Ovary (tissue), 9 donors: ENCODE results near the gene PCNT. TPM values are rescaled to one million over a fixed set of nuclear protein-coding genes. Genes with fewer than 3 reads are reported as not detected.

Experiments
- DNase-seq, 5 donors: peaks; one replicate each; pipeline ENCODE4 v3.0.0-alpha.2; 2019 to 2020
- H3K27ac ChIP-seq, 2 donors: fragments of 200-600 bp; one replicate each; pipeline versions ENCODE4 v1.5.1 to v1.8.0; 2019 to 2022
- H3K27me3 ChIP-seq: fragments of 200-600 bp; one replicate; pipeline ENCODE4 v1.8.0; 2022
- H3K36me3 ChIP-seq: fragments of 200-600 bp; sonication (generic); one replicate; pipeline ENCODE4 v1.5.1; 2019
- H3K4me1 ChIP-seq: one replicate; pipeline ENCODE4 v1.8.1; 2013; ENCODE audit warnings: mild to moderate bottlenecking, moderate library complexity; ENCODE audit not compliant: insufficient read depth
- H3K4me3 ChIP-seq: fragments of 200-600 bp; sonication (generic); one replicate; pipeline ENCODE4 v1.5.1; 2017
- H3K9me3 ChIP-seq, 2 donors: fragments of 200-600 bp in 1 of 2; sonication (generic) in 1 of 2; one replicate each; pipeline versions ENCODE4 v1.5.1 to v1.8.1; 2013 to 2019; ENCODE audit warnings: mild to moderate bottlenecking in 1 of 2, moderate library complexity in 1 of 2
- EP300 ChIP-seq: sonication (generic); formaldehyde crosslinking; IDR thresholded peaks from one replicate; pipeline ENCODE4 v1.6.1; 2017; ENCODE audit warnings: antibody characterized with exemption
- POLR2A ChIP-seq: fragments of 450-650 bp; IDR thresholded peaks from one replicate; pipeline ENCODE4 v1.6.1; 2017; ENCODE audit warnings: antibody characterized with exemption, mild to moderate bottlenecking, moderate library complexity
- WGBS, 3 donors: extraction: QIAGEN DNeasy Blood & Tissue Kit in 1 of 3; methylation state at CpG; one replicate each; pipeline versions ENCODE4 v1.1.5 to v1.1.7; 2013 to 2017; 5-methylcytosine and 5-hydroxymethylcytosine counted together
- intact Hi-C, 4 donors: fragments of 100-400 bp; cut with DNase I; formaldehyde crosslinking; loops; one replicate each; pipeline versions ENCODE4 v1.11.0 to v1.15.1; 2022 to 2023
- polyA plus RNA-seq, 2 donors: library from polyadenylated mRNA; stranded (reverse); fragments of 200-250 nt in 1 of 2; fragments of 350-450 nt in 1 of 2; fragmentation: Illumina TruSeq in 1 of 2; extraction: RNeasy Lipid Tissue Mini Kit (QIAGEN cat#74804) in 1 of 2; gene quantifications; one replicate each; pipeline ENCODE4 v1.2.3, GENCODE V29; 2013 to 2014
- total RNA-seq, 7 donors: library from RNA; depleted of rRNA in 2 of 7; stranded (reverse); fragments of >200 nt in 2 of 7; fragmentation: NEBNext Ultra II Directional in 3 of 7; extraction: Animal tissue kit (Norgen Biotek cat#: 25700) in 3 of 7; gene quantifications; one replicate each; pipeline versions ENCODE4 v1.1.0 to v1.2.4, GENCODE V29; 2016 to 2023
- TF ChIP-seq, protein P1 (sequence below), 3 donors: fragments of 450-650 bp in 2 of 3; fragments of 200-600 bp in 1 of 3; IDR thresholded peaks; one replicate each; pipeline versions ENCODE4 v1.5.1 to v1.8.0; 2016 to 2022; ENCODE audit warnings: antibody characterized with exemption in 3 of 3, mild to moderate bottlenecking in 1 of 3
- donor health status: DM: no; HTN: no; CAD: no; lungs with moderate emphysema.
- donor health status: DM: no; HTN: no; CAD: no.
- donor health status: Bipolar disorder and iron deficiency.
- donor health status: DM: yes; HTN: yes; CAD: no.
- donor health status: DM: no; HTN: no; CAD: no.
- donor health status: DM: yes; HTN: yes; CAD: no.

The PCNT gene
- total and polyA plus RNA-seq, 9 donors: 11.1 to 28.2 (median 18.6) TPM

DNA sequence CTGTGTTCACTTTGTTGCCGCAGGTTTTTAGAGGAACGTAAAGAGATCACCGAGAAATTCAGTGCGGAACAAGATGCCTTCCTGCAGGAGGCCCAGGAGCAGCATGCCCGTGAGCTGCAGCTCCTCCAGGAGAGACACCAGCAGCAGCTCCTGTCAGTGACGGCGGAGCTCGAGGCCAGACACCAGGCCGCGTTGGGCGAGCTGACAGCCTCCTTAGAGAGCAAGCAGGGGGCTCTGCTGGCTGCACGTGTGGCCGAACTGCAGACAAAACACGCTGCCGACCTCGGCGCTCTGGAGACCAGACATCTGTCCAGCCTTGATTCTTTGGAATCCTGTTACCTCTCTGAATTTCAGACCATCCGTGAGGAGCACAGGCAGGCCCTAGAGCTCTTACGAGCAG lies 42.6 kb downstream of the PCNT start:
- no peak overlapping the region for H3K4me3 ChIP-seq
- no peaks in the 10 kb centered on the region for H3K9me3 ChIP-seq
- intact Hi-C loops: no loop called here
- WGBS, 3 donors: 89 to 90% (median 89%) methylated on average over 19 of the region's 19 CpGs
- DNase-seq: no peak
- no peaks in the 10 kb centered on the region for H3K36me3 ChIP-seq
- H3K27ac ChIP-seq: no peak overlapping the region
- TF ChIP-seq, protein P1, sequence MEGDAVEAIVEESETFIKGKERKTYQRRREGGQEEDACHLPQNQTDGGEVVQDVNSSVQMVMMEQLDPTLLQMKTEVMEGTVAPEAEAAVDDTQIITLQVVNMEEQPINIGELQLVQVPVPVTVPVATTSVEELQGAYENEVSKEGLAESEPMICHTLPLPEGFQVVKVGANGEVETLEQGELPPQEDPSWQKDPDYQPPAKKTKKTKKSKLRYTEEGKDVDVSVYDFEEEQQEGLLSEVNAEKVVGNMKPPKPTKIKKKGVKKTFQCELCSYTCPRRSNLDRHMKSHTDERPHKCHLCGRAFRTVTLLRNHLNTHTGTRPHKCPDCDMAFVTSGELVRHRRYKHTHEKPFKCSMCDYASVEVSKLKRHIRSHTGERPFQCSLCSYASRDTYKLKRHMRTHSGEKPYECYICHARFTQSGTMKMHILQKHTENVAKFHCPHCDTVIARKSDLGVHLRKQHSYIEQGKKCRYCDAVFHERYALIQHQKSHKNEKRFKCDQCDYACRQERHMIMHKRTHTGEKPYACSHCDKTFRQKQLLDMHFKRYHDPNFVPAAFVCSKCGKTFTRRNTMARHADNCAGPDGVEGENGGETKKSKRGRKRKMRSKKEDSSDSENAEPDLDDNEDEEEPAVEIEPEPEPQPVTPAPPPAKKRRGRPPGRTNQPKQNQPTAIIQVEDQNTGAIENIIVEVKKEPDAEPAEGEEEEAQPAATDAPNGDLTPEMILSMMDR (IDR thresholded peaks at IDR 0.05): no peak
- TF ChIP-seq EP300 (no peak), POLR2A (no peak)
- peaks cover 12% of the 10 kb centered on the region for H3K4me1 ChIP-seq
- H3K27me3 ChIP-seq: no peaks in the 10 kb centered on the region

DNA sequence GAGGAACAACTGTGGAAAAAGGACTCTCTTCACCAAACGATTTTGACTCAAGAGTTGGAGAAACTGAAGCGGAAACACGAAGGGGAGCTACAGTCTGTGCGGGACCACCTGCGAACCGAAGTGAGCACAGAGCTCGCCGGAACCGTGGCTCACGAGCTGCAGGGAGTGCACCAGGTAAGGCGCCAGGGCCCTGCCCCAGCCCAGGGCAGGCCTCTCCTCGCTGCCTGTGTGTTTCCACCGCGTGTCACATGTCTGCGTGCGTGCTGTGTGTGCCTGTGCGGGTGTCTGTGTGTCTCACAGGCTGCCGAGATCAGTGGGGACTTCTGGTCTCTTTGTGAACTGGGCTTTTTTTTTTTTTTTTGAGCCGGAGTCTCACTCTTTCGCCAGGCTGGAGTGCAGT lies 43.0 kb downstream of the PCNT start:
- Histone ChIP-seq H3K27me3 (no peaks in the 10 kb centered on the region), H3K9me3 (no peaks in the 10 kb centered on the region), H3K36me3 (no peaks in the 10 kb centered on the region), H3K27ac (no peak overlapping the region), H3K4me3 (no peak overlapping the region), H3K4me1 (peaks cover 10% of the 10 kb centered on the region)
- TF ChIP-seq, protein P1 (IDR thresholded peaks at IDR 0.05): no peak
- no peak for DNase-seq
- WGBS, 3 donors: 95 to 97% (median 96%) methylated on average over 20 of the region's 20 CpGs
- intact Hi-C loops: no loop called here

DNA sequence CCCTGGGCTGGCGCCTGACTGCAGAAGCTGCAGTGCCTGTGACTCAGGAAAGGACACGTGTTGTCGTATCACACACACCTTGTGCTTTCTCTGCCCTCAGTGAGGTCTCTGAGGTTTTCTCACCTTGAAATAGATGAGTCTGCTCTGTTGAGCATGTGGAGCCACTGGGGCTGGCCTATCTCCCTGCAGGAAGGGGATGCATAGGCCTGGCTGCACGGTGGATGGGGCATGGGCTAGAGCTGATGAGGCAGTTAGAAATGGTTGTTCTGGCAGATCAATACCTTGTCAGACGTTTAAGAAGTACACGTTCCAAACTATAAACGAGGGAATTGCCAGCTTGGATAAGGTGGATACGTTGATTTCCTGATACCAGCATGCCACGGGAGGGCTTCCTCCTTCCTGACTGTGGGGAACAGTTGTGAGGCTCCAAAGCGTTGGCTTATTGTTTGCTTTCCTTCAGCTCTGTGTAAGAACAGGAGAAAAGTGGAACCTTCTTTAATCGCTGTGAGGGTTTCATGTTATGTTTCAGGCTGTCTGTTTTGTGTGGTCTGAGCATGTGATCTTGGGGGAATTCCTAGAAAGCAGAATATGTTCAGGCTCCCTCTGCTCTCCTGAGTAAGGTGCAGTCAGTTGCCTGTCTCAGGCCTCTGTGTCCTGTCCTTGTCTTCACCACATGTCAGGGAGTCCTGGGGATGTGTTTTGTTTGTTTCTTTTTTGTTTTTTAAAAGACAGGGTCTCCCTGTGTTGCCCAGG lies 44.8 kb downstream of the PCNT start:
- intact Hi-C loops: no loop called here
- Histone ChIP-seq H3K4me1 (peaks cover 2% of the 10 kb centered on the region), H3K27ac (no peak overlapping the region), H3K36me3 (no peaks in the 10 kb centered on the region), H3K4me3 (no peak overlapping the region), H3K9me3 (no peaks in the 10 kb centered on the region), H3K27me3 (no peaks in the 10 kb centered on the region)
- WGBS, 3 donors: 69 to 76% (median 75%) methylated on average over 11 of the region's 11 CpGs
- TF ChIP-seq EP300 (no peak), POLR2A (no peak)
- TF ChIP-seq, protein P1 (IDR thresholded peaks at IDR 0.05): no peak
- no peak for DNase-seq

DNA sequence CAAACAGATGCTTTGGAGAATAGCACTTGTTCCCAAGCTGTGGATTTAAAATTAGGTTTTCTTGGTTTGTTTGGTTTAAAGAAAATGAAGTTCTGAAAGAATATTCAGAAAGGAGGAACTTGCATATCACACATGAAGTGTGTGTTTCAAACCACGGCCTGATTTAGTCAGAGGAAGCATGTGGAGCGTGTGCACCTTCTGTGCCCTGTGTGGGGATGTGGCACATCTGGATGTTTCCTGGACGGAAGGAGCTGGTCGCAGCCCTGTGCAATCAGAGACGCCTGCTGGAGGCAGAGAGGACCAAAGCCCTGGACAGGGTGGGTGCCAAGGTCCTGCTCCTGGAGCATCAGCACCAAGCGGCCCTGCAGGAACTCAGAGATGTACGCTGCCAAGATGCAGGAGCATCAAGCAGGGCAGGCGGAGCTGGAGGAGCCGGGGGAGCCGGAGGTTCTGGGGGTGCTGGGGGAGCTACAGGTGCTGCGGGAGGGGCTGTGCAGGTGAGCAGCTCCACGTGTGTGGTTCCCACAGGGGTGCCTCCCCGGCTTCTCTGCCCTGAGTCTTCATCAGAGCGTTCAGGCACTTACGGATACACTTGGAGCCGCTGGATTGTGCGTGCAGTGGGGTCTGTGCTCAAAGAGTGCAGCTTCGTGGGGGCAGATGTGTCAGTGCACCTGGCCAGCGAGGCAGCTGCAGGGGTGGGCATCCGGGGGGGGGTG lies 45.7 kb downstream of the PCNT start:
- DNase-seq: no peak
- Histone ChIP-seq H3K27me3 (no peaks in the 10 kb centered on the region), H3K4me1 (no peaks in the 10 kb centered on the region), H3K4me3 (no peak overlapping the region), H3K36me3 (no peaks in the 10 kb centered on the region), H3K27ac (no peak overlapping the region), H3K9me3 (no peaks in the 10 kb centered on the region)
- TF ChIP-seq POLR2A (no peak), EP300 (no peak)
- TF ChIP-seq, protein P1 (IDR thresholded peaks at IDR 0.05): no peak
- intact Hi-C loops: no loop called here
- WGBS, 3 donors: 87 to 88% (median 88%) methylated on average over 20 of the region's 20 CpGs
